GM10847 (cell line): ENCODE data around the gene JAGN1.

Source experiments
- POLR2A ChIP-seq: IDR thresholded peaks from 2 replicates; pipeline ENCODE4 v1.6.1; 2011; ENCODE audit not compliant: insufficient read length; ENCODE audit errors: extremely low read depth

JAGN1 gene

DNA sequence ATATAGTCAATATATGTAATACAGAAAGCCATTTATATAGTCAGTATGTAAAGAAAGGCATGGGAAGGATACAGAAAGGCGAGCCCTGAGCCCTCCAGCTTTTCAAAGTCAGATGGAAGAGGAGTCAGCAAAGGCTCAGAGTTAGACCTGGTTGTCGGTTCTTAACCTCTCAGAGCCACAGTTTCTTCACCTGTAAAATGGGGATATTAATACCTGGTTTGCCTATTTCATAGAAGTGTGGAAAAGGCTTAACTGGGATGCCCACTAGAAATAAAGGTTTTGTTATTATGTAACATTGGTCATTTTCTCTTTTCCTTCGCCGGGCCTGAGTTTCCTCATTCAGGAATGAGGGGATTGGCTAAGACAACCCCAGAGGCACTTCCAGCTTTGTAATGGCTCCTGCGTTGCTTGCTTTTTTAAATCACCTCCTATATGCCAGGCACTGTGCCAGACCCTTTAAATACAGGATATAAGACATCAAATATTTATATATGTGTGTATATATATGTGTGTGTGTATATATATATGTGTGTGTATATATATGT is 45.6 kb downstream of the JAGN1 start:
- no peak for TF ChIP-seq POLR2A

DNA sequence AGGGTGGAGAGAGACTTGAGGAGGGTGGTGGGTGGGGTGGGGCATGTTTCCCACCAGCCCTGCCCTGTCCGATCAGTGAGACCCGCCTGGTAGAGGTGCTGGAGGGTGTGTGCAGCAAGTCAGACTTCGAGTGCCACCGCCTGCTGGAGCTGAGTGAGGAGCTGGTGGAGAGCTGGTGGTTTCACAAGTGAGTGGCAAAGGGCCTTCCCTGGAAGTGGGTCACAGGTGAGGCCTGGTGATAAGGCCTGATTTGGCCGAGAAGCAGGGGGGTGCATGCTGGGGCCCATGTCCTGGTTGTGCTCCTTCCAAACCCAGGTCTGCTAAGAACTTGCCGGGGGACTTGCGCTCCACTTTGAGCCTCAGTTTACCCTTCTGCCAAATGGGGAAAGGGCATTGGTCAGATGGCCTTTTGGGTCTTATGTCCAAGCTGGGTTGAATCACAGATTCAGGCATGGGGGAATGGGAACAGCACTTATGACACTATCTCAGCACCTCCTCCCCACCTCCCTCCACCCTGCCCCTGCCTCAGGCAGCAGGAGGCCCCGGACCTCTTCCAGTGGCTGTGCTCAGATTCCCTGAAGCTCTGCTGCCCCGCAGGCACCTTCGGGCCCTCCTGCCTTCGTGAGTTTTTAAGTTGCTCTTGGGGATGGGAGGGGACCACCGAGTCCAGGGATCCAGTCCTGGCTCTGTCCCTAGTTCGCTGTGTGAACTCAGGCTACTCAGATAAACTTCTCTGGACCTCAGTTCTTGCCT is 47.3 kb downstream of the JAGN1 start:
- no peak for TF ChIP-seq POLR2A

DNA sequence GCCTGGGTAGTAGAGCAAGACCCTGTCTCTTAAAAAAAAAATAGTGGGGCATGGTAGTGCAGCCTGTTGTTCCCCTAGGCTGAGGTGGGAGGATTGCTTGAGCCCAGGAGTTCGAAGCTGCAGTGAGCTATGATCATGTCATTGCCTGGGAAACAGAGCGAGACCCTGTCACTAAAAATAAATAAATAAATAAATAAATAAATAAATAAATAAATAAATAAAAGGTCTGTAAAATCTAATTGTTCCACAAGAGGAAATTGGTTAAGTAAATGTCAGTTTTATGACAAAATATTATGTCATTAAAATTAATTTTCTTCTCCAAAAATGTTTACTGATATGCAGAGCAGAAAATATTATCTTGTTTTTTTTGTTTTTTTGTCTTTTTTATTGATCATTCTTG is 48.6 kb downstream of the JAGN1 start:
- no peak for TF ChIP-seq POLR2A

- TF ChIP-seq POLR2A, result no peak
Measured at GRCh38 chr3:9940746-9941145, 50.3 kb downstream of the JAGN1 start.

DNA sequence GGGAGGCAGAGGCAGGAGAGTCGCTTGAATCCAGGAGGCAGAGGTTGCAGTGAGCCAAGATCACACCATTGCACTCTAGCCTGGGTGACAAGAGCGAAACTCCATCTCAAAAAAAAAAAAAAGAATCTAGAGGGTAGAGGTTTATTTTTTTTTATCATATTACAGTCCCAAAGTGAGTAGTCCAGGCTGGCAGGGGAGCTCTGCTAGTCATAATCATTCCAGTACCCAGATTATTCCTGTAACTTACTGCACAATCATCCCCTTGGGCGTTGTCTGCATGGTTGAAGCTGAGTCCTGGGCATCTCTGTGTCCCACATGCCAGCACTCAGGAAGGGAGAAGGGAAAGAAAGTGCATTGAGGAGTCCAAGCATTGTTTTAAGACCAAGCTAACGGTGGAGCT is 51.8 kb downstream of the JAGN1 start:
- no peak for TF ChIP-seq POLR2A

- no peak for TF ChIP-seq POLR2A
Measured at GRCh38 chr3:9942934-9943690, 52.7 kb downstream of the JAGN1 start.
